Stimulated activated CD4-positive, alpha-beta T cell treated with anti-CD3 and anti-CD28 coated beads, Interleukin-1b, Interleukin-23, amount 100 ng/mL, for 48 hours (primary cell): Measurements from ENCODE around the gene CDT1.
"Not testable (repeated sequence)": the region's sequence is repeated elsewhere in the genome, so short reads cannot be mapped to it uniquely, and the experiment has no call there.

Experiments
- DNase-seq: peaks from one replicate; pipeline ENCODE4 v3.0.0-alpha.2; 2020

CDT1 gene

GRCh38 chr16:88820385-88821025 lies 16.9 kb downstream of the CDT1 start:
- DNase-seq = no peak

DNA sequence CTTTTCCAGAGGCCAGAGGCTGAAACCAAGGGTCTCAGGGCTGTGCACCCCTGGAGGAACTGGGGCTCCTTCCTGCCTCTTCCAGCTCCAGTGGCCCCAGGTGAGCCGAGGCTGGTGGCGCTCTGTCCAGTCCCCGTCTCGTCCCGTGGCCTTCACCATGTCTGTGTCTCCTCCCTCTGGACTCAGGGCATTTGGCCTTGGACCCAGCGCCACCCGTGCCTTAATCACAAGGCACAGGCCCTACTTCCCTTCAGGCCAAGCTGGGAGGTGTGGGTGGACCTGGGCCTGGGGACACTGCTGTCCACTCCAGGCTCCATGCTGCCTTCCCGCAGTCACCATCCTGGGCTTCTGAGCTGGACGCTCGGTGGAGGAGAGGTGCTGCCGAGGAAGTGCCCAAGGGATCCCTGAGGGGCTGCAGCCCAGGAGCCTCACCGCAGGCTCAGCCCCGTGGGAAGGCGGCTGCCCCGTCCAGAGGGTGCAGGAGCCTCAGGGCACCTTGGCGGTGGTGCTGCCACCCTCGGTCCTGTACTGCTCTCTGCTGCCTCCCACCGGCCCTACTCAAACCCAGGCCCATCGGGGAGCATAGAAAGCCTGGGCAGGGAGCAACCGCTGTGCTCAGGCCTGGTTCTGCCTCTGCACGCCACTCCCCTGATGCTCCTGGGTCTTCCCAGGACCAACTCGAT lies 17.7 kb downstream of the CDT1 start:
- no peak for DNase-seq

- no peak for DNase-seq
Measured at GRCh38 chr16:88822281-88823040, 18.9 kb downstream of the CDT1 start.

DNA sequence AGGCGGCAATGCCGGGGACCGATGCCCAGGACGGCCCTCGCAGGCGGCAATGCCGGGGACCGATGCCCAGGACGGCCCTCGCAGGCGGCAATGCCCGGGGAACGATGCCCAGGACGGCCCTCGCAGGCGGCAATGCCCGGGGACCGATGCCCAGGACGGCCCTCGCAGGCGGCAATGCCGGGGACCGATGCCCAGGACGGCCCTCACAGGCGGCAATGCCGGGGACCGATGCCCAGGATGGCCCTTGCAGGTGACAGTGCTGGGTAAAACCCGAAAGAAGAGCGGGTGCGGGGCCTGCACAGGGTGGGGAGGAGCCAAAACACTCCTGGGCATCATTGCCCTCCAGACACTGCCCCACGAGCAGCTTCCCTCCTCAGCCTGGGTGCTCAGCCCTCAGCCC lies 20.1 kb downstream of the CDT1 start:
- not testable (repeated sequence) for DNase-seq

DNA sequence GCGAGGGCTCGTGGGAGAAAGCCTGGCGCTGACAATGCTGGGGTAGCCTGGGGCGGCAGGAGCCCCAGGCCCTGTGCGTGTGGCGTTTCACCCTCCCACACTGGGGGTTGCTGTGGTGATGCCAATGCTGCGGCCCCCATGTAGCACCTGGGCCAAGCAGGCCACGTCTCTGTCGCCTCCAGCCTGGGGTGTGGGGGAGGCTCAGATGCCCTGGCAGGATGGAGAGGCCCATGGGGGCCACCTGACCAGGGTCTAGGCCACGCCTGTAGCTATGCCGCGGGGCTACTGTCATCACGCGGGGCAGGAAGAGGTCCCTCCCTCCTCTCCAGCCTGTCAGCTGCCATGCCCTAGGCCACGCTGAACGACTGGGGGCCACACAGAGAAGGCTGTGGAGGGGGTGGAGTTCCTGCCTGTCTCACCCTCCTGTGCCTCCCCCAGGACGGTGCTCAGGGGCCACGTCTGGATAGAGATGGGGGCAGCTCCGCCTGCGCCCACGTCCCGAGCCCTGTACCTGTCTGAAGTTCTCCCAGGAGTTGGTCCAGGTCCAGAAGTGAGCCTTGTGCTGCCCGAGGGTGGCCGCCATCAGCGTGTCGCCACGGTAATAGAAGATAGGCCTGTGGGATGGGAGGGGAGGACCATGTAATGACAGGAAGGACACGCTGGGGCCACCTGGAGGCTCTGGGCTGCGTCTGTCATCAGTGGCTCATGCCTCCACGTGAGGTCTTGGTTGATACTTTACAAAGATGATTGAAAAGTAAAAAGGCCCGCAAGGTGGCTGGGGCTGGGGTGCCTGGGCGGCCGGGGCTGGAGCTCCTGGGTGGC lies 20.9 kb downstream of the CDT1 start:
- no peak for DNase-seq

DNA sequence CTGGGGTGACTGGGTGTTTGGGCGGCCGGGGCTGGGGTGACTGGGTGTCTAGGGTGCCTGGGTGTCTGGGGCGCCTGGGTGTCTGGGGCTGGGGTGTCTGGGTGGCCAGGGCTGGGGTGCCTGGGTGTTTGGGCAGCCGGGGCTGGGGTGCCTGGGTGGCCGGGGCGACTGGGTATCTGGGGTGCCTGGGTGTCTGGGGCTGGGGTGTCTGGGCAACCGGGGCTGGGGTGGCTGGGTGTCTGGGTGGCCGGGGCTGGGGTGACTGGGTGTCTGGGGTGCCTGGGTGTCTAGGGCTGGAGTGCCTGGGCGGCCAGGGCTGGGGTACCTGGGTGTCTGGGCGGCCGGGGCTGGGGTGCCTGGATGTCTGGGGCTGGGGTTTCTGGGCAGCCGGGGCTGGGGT lies 21.6 kb downstream of the CDT1 start:
- DNase-seq = no peak

GRCh38 chr16:88826070-88826840 lies 22.7 kb downstream of the CDT1 start:
- no peak for DNase-seq

DNA sequence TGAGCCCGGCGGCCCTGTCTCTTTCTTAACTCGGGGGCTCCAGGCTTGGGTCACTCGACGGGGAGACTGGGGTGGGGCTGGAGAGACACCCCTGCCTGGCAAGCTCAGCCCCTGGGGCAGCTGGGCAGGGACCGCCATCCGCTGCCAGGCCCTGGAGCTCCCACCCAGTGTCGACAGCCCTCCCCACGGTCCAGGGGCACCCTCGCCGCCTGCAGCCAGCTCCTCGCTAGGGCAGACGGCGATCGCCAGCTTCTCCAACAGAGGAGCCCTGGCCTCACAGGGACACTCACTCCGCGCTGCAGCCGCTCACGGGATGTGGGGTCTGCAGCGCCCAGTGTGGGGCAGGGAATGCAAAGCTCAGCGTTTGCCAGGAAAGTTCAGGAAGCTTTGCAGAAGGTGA lies 24.1 kb downstream of the CDT1 start:
- DNase-seq = no peak

DNA sequence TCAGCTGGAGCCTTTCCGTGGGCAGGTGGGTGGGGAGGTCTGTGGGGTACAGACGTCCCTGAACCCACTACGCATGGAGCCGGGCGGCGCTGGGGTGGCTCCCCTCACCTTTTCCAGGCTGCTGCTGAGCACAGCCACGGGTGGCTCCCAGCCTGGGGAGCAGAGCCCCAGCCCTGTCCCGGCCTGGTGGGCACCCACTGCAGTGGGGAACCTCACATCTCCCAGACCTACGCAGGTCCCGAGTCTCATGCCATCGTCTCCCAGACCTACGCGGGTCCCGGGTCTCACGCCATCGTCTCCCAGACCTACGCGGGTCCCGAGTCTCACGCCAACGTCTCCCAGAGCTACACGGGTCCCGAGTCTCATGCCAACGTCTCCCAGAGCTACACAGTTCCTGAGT lies 25.1 kb downstream of the CDT1 start:
- DNase-seq = no peak

GRCh38 chr16:88830258-88830657 lies 26.7 kb downstream of the CDT1 start:
- no peak for DNase-seq

- no peak for DNase-seq
Measured at GRCh38 chr16:88830783-88831182, 27.2 kb downstream of the CDT1 start.

- no peak for DNase-seq
Measured at GRCh38 chr16:88831838-88832237, 28.2 kb downstream of the CDT1 start.

- no peak for DNase-seq
Measured at GRCh38 chr16:88833086-88833485, 29.5 kb downstream of the CDT1 start.

- DNase-seq = no peak
Measured at GRCh38 chr16:88834670-88835069, 31.1 kb downstream of the CDT1 start.

DNA sequence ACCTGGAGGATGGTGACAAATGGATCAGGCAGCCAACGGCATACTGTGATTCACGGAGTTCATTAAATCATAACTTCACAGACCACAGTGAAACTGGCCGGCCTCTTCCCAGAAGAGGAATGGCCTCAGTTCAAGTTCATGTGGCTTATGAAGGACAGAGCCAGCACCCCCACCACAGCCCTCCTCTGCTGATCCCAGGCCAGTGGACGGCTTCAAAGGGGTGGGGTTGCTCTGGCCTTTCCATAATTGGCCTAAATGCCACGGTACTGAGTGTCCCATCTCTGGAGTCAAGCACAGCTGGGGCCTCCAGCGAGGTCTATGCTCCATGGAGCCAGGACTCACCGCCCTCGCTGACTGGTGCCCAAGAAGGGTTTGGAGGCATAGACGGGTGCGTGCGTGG lies 31.8 kb downstream of the CDT1 start:
- DNase-seq = no peak

GRCh38 chr16:88835818-88836217 lies 32.2 kb downstream of the CDT1 start:
- DNase-seq = no peak

DNA sequence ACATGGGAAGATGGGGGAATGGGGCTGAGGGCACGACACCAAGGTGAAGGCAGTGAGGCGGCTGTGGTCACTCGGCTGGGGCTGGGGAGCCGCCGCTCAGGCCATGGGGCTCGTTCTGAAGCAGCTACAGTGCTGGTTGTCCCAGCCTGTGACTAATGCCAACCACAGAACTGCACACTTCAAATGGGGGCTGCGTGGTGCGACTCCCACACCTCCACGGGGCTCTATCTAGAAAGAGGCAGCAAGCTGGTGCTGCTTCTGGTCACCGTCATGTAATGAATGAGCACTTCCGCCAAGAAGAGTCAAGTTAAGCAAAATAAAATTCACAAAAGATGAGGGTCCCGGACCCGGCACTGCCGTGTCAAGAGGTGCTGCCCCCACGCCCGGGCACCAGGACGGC lies 33.2 kb downstream of the CDT1 start:
- no peak for DNase-seq

GRCh38 chr16:88837806-88838205 lies 34.2 kb downstream of the CDT1 start:
- no peak for DNase-seq

DNA sequence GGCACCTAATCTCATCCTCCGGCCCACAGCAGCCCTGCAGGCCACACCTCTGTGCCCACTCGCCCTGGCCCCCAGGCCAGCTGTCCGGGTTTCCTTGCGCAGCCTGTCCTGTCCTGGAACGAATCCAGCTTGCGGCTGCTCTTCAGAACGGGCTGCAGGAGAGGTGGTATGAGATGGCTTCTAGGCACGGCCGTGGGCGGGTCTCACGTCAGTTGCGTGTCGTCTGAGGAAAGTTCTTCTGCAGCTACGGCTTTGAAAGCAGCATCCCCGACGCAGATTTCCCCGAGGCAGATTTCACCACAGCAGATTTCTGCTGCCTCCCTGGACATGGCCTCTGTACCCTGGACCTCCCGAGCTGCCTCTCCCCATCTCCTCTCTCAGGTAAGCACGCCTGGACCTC lies 35.0 kb downstream of the CDT1 start:
- DNase-seq = no peak

- no peak for DNase-seq
Measured at GRCh38 chr16:88839026-88839529, 35.5 kb downstream of the CDT1 start.

DNA sequence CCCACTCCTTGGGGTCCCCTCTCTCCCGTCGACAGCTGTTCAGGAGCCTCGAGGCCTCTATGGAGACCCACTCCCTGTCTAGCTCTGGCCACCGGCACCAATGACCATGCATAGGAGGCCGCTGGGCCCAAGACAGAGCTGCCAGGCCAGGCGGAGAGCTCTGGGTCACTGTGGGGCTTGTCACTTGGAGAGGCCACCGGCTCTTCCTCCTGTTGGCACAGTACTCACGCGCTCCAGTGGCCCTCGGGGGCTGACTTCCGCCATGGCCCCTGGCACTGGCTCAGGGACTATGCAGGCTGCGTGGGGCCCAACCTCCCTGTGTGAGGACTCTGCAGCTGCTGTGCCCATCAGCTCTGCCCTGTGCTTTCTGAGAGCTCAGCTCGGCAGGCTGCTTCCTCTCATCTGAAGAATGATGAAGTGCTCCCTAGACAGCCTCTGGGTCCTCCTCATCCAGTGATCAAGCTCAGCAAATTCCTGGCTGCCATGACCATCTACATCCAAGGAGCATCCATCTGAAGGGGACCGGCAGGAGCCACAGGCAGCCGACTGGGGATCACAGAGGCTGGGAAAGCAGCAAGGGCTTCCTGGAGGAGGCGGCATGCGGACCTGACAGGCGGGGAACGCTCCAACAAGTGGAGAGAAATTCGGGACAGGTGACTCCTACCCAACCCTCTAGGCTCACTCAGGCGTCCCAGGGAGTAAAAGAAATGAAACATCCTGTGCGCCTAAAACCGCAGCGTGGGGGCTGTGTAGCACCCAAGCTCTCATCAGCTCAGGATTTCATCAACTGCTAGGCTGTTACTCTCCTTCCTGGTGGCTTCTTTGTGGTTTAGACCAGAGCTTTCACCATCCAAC lies 36.4 kb downstream of the CDT1 start:
- DNase-seq = no peak
